HepG2 (cell line): ENCODE results near the gene TACC3. TPM values are rescaled to one million over a fixed set of nuclear protein-coding genes. Genes with fewer than 3 reads are reported as not detected.

Experiments
- ATAC-seq: fragments of 200-7000 bp; cut with Tn5 transposase; 3 replicates; pipeline ENCODE4 v1.9.1; 2020; ENCODE audit warnings: mild to moderate bottlenecking, moderate library complexity
- BruUV-seq: library from RNA; stranded (reverse); fragments of 400-500 nt; replicated peaks from 2 replicates; lab custom pipeline; 2021; lab: Mats Ljungman, UMichigan
- CTCF ChIA-PET: fragments of 300-600 bp; formaldehyde crosslinking; extraction: SDS; loops from one replicate; lab custom pipeline; 2021; ENCODE audit warnings: low total read pairs, inconsistent platforms, low intra/inter-chr PET ratio; lab: Yijun Ruan, JAX
- POLR2A ChIA-PET: fragments of 350-600 bp; sonication (Branson Sonifier 250); formaldehyde crosslinking; loops from one replicate; lab custom pipeline; 2020; ENCODE audit warnings: antibody characterized with exemption, inconsistent platforms; lab: Yijun Ruan, JAX
- DNase-seq: peaks from one replicate; pipeline ENCODE4 v3.0.0-alpha.2; 2015; ENCODE audit warnings: low spot score
- FAIRE-seq: peaks from 3 replicates; lab custom pipeline; 2011; peaks lifted over from hg19 to GRCh38; lab: Jason Lieb, UNC
- H2AFZ ChIP-seq: one replicate; pipeline ENCODE4 v1.6.1; 2011; ENCODE audit warnings: low read length, inconsistent platforms
- H3K27ac ChIP-seq: fragments of 300-600 bp; 3 replicates; pipeline ENCODE4 v1.8.0; 2011; ENCODE audit warnings: mixed run types, mild to moderate bottlenecking, mixed read lengths, low read length, inconsistent platforms; ENCODE audit not compliant: insufficient read depth; ENCODE audit errors: extremely low read length
- H3K27me3 ChIP-seq, 2 experiments: fragments of 200-600 bp in 1 of 2; 2 replicates in 1 of 2; 3 replicates in 1 of 2; pipeline versions ENCODE4 v1.6.0 to v1.8.0; 2011; ENCODE audit warnings: low read length in 2 of 2, mild to moderate bottlenecking in 2 of 2, moderate library complexity in 2 of 2, inconsistent platforms in 1 of 2; ENCODE audit not compliant: insufficient read depth in 2 of 2, control insufficient read depth in 1 of 2
- H3K36me3 ChIP-seq, 2 experiments: fragments of 200-600 bp in 1 of 2; replicated peaks in 1 of 2; 2 replicates in 1 of 2; 3 replicates in 1 of 2; pipeline versions ENCODE4 v1.5.1 to v1.8.0; 2011; ENCODE audit warnings: low read length in 2 of 2, inconsistent platforms in 1 of 2; ENCODE audit not compliant: insufficient read depth in 2 of 2, control insufficient read depth in 1 of 2
- H3K4me1 ChIP-seq: 2 replicates; pipeline ENCODE4 v1.5.1; 2012; ENCODE audit warnings: low read length, inconsistent platforms; ENCODE audit not compliant: insufficient read depth
- H3K4me2 ChIP-seq: 2 replicates; pipeline ENCODE4 v1.6.0; 2011; ENCODE audit warnings: low read depth, low read length, inconsistent platforms
- H3K4me3 ChIP-seq, 3 experiments: fragments of 200-600 bp in 1 of 3; sonication (generic), shearing (Covaris generic) in 1 of 3; replicated peaks in 1 of 3; 2 replicates each; pipeline ENCODE4 v1.5.1; 2011 to 2016; ENCODE audit warnings: low read length in 3 of 3, inconsistent platforms in 2 of 3, low read depth in 2 of 3, mild to moderate bottlenecking in 2 of 3, control low read depth in 1 of 3, mixed read lengths in 1 of 3; ENCODE audit not compliant: insufficient read depth in 1 of 3
- H3K79me2 ChIP-seq: one replicate; pipeline ENCODE4 v1.6.1; 2011; ENCODE audit warnings: low read length, inconsistent platforms; ENCODE audit not compliant: insufficient read depth
- H3K9ac ChIP-seq: 2 replicates; pipeline ENCODE4 v1.6.0; 2011; ENCODE audit warnings: mild to moderate bottlenecking, low read depth, low read length, inconsistent platforms; ENCODE audit not compliant: insufficient read depth
- H3K9me3 ChIP-seq: 2 replicates; pipeline ENCODE4 v1.5.1; 2012; ENCODE audit warnings: mild to moderate bottlenecking, low read length
- H4K20me1 ChIP-seq: 2 replicates; pipeline ENCODE4 v1.6.0; 2011; ENCODE audit warnings: inconsistent platforms, mild to moderate bottlenecking, low read length, moderate library complexity; ENCODE audit not compliant: insufficient read depth
- AGO1 ChIP-seq: fragments of 200-400 bp; formaldehyde crosslinking; IDR thresholded peaks from 2 replicates; pipeline ENCODE4 v1.6.1; 2017; ENCODE audit warnings: mild to moderate bottlenecking, low read depth, low read length, moderate library complexity; ENCODE audit not compliant: poor library complexity, severe bottlenecking
- FOSL1 ChIP-seq: sonication (generic); formaldehyde crosslinking; IDR thresholded peaks from 2 replicates; pipeline ENCODE4 v1.9.0; 2021; ENCODE audit warnings: missing genetic modification reagents, borderline replicate concordance
- PCBP2 ChIP-seq: fragments of 200-400 bp; formaldehyde crosslinking; optimal IDR thresholded peaks from 2 replicates; pipeline ENCODE3; 2018; ENCODE audit warnings: low read length, low read depth; ENCODE audit not compliant: poor library complexity, severe bottlenecking
- POLR2G ChIP-seq: fragments of 200-400 bp; formaldehyde crosslinking; IDR thresholded peaks from 2 replicates; pipeline ENCODE4 v1.6.1; 2018; ENCODE audit warnings: mild to moderate bottlenecking, low read depth, low read length, moderate library complexity
- PRMT3 ChIP-seq: sonication (generic); formaldehyde crosslinking; IDR thresholded peaks from 2 replicates; pipeline ENCODE4 v1.8.1; 2022; ENCODE audit warnings: low read depth, mild to moderate bottlenecking, moderate library complexity, missing genetic modification reagents, borderline replicate concordance
- ZFP36L1 ChIP-seq: sonication (generic); formaldehyde crosslinking; IDR thresholded peaks from 2 replicates; pipeline ENCODE4 v1.8.0; 2022; ENCODE audit warnings: mild to moderate bottlenecking, missing genetic modification reagents, moderate library complexity
- ZNF326 ChIP-seq: sonication (generic); formaldehyde crosslinking; IDR thresholded peaks from 2 replicates; pipeline ENCODE4 v1.4.0; 2020; ENCODE audit warnings: missing genetic modification reagents, borderline replicate concordance
- ZNF563 ChIP-seq: sonication (generic); formaldehyde crosslinking; IDR thresholded peaks from 2 replicates; pipeline ENCODE4 v1.8.0; 2022; ENCODE audit warnings: mild to moderate bottlenecking, moderate library complexity, missing genetic modification reagents
- WGBS: methylation state at CpG from one replicate; pipeline ENCODE4 v1.1.6; 2017; ENCODE audit warnings: low lambda C conversion rate; 5-methylcytosine and 5-hydroxymethylcytosine counted together
- in situ Hi-C: cut with HindIII; loops from 2 replicates; pipeline ENCODE4 v1.10.0; 2017; ENCODE audit warnings: low pct_unique_long_range_greater_than_20kb; ENCODE audit not compliant: extremely low pct_ligation_motif_present
- intact Hi-C: fragments of 100-400 bp; cut with micrococcal nuclease; formaldehyde crosslinking; loops from one replicate; pipeline ENCODE4 v1.10.0; 2022; ENCODE audit not compliant: unreplicated experiment
- polyA plus RNA-seq, 8 experiments: library from polyadenylated mRNA; depleted of rRNA in 3 of 8; stranded (reverse) in 7 of 8; unstranded in 1 of 8; fragments of >200 nt; fragmentation: Illumina TruSeq in 4 of 8; extraction: Trizol in 4 of 8; gene quantifications; 2 replicates each; pipeline versions ENCODE4 v1.2.1 to v1.2.3, GENCODE V29; 2011 to 2016; ENCODE audit warnings: low read depth in 4 of 8, missing spikeins in 1 of 8, mixed read lengths in 1 of 8; ENCODE audit not compliant: insufficient read depth in 1 of 8
- total RNA-seq, 5 experiments: library from RNA; depleted of rRNA; stranded (reverse); fragments of >200 nt; fragmentation: Illumina TruSeq; extraction: Trizol; gene quantifications; 2 replicates each; pipeline ENCODE4 v1.2.3, GENCODE V29; 2016; ENCODE audit warnings: low read depth in 1 of 5
- TF ChIP-seq, protein P1 (sequence below): sonication (generic); formaldehyde crosslinking; IDR thresholded peaks from one replicate; pipeline ENCODE4 v1.5.1; 2020; ENCODE audit warnings: mild to moderate bottlenecking, missing genetic modification reagents; ENCODE audit errors: not compliant biosample characterization

Gene TACC3
- total and polyA plus RNA-seq, 2 of the 13 experiments (the other 11 are each of a cell fraction or from before 2014, with no cell fraction given), result 20.3 to 21.2 TPM

DNA sequence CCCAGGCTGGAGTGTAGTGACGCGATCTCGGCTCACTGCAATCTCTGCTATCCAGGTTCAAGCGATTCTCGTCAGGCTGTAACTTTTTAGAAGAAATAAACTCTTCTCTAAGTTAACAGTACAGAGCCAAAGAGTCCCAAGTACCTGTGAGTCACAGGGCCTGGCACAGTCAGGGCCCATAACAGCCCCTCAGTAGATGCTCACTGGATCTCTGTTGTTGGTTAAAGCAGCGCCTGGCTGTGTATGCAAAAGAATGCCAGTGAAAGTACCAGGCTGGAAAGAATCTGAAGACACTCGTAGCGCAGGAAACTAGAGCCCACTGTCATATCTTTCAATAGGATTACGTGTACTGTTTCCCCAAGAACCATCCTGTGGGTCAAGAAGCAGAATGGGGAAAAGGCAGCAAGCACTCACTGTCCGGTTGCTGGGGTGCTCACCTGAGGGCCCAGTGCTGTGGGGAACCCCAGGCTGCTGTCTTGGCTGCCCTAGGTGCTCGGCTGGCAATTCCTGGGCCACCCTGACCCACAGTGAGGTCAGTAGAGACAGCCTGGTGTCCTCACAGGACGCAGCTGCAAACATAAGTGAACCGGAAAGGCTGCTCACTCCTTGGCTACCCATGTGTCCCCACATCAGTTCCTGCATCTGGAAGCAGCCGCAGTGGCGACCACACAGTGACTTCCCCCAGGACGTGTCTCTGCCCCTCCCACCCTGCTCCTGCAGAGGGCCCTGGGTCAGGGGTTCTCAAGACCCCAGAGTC, 6.1 kb upstream of the TACC3 start:
- CTCF ChIA-PET, result no interaction called here

DNA sequence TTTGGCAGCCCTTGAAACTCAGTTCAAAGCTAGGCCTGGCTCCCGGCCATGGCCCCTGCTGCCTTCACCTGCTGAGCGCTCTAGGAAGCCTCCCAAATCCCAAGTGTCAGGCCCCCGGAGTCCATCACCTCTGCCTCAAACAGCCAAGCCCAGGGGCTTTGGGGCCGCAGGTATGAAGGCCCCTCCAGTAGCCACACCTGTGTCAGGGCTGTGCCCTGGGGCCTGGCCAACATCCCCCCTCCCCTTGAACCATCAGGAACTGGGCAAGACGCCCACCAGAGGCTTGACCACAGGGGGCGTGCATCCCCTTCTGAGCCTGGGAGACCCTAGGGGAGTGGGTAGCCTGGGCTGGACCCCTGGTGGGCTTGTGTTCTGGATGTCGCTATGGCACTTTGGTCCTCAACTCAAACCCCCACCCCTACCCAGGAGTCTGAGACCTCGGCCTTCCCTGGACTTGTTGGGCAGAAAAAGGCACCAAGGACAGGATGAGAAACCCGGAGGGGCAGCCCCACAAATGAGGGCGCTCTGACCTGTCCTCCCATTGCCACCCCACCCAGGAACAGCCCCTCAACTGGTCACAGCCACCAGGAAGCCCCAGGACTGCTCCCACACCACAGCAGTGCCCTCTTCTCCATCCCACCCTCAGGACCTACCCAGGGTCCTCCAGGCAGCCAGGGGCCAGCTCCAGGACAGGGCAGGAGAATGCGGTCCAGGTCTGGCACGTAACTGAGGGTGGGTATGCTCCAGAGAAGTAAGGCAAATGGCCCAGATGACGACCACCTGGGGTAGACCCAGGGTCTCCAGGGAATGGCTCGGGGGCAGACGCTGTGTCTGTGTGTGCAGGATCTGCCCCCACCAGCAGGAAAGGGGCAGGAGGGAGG, 5.0 kb upstream of the TACC3 start:
- FAIRE-seq, result no peak
- Histone ChIP-seq H2AFZ (no peak overlapping the region), H3K4me2 (no peak overlapping the region), H3K27ac (no peak overlapping the region), H3K4me1 (peaks cover 37% of the 10 kb centered on the region), H3K27me3 (no peaks in the 10 kb centered on the region), H4K20me1 (no peaks in the 10 kb centered on the region), H3K4me3 (no peak overlapping the region), H3K79me2 (peaks cover 31% of the 10 kb centered on the region), H3K9me3 (no peaks in the 10 kb centered on the region), H3K9ac (no peak overlapping the region), H3K36me3 (no peaks in the 10 kb centered on the region; a peak in 1 of 5 replicates)
- CTCF ChIA-PET, result no interaction called here
- no peak for DNase-seq
- intact Hi-C loops, result no loop called here
- no TSS peak for BruUV-seq
- WGBS, result 99% methylated on average over 9 of the region's 15 CpGs
- in situ Hi-C loops, result no loop called here
- no peak for ATAC-seq
- POLR2A ChIA-PET, result no interaction called here
- peak; percentile 90 for TF ChIP-seq AGO1
- no peak for TF ChIP-seq FOSL1 (CRISPR knock-in tag)
- 0 out of 2 replicates have a peak, but pooled peaks have one; percentile 39 for TF ChIP-seq PRMT3 (CRISPR knock-in tag)
- TF ChIP-seq, protein P1, sequence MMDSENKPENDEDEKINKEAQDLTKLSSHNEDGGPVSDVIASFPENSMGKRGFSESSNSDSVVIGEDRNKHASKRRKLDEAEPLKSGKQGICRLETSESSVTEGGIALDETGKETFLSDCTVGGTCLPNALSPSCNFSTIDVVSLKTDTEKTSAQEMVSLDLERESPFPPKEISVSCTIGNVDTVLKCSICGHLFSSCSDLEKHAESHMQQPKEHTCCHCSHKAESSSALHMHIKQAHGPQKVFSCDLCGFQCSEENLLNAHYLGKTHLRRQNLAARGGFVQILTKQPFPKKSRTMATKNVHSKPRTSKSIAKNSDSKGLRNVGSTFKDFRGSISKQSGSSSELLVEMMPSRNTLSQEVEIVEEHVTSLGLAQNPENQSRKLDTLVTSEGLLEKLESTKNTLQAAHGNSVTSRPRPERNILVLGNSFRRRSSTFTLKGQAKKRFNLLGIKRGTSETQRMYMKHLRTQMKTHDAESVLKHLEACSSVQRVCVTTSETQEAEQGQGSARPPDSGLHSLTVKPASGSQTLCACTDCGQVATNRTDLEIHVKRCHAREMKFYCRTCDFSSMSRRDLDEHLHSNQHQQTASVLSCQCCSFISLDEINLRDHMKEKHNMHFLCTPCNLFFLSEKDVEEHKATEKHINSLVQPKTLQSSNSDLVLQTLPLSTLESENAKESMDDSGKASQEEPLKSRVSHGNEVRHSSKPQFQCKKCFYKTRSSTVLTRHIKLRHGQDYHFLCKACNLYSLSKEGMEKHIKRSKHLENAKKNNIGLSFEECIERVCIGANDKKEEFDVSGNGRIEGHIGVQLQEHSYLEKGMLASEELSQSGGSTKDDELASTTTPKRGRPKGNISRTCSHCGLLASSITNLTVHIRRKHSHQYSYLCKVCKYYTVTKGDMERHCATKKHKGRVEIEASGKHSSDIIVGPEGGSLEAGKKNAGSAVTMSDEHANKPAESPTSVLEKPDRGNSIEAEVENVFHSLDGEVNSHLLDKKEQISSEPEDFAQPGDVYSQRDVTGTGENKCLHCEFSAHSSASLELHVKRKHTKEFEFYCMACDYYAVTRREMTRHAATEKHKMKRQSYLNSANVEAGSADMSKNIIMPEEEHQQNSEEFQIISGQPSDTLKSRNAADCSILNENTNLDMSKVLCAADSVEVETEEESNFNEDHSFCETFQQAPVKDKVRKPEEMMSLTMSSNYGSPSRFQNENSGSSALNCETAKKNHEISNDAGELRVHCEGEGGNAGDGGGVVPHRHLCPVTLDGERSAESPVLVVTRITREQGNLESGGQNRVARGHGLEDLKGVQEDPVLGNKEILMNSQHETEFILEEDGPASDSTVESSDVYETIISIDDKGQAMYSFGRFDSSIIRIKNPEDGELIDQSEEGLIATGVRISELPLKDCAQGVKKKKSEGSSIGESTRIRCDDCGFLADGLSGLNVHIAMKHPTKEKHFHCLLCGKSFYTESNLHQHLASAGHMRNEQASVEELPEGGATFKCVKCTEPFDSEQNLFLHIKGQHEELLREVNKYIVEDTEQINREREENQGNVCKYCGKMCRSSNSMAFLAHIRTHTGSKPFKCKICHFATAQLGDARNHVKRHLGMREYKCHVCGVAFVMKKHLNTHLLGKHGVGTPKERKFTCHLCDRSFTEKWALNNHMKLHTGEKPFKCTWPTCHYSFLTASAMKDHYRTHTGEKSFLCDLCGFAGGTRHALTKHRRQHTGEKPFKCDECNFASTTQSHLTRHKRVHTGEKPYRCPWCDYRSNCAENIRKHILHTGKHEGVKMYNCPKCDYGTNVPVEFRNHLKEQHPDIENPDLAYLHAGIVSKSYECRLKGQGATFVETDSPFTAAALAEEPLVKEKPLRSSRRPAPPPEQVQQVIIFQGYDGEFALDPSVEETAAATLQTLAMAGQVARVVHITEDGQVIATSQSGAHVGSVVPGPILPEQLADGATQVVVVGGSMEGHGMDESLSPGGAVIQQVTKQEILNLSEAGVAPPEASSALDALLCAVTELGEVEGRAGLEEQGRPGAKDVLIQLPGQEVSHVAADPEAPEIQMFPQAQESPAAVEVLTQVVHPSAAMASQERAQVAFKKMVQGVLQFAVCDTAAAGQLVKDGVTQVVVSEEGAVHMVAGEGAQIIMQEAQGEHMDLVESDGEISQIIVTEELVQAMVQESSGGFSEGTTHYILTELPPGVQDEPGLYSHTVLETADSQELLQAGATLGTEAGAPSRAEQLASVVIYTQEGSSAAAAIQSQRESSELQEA (CRISPR knock-in tag), result no peak

More for the DNA sequence above, 6.1 kb upstream of the TACC3 start:
- in situ Hi-C loops, result no loop called here
- Histone ChIP-seq H3K9me3 (no peaks in the 10 kb centered on the region), H3K27ac (no peak overlapping the region), H3K4me1 (peaks cover 47% of the 10 kb centered on the region), H3K9ac (no peak overlapping the region), H4K20me1 (no peaks in the 10 kb centered on the region), H3K4me3 (no peak overlapping the region), H3K4me2 (no peak overlapping the region)
- no TSS peak for BruUV-seq
- ATAC-seq (no peak), DNase-seq (no peak)
- POLR2A ChIA-PET, result interaction anchor here (0.6 kb wide), 1 partner anchor 36 kb away, joined by 3 read pairs; no protein-coding TSS in a partner anchor
- TF ChIP-seq ZNF326 (0 out of 2 replicates have a peak, but pooled peaks have one; percentile 23), ZNF563 (CRISPR knock-in tag) (no peak), POLR2G (0 out of 2 replicates have a peak, but pooled peaks have one; percentile 21), ZFP36L1 (no peak), PCBP2 (no peak)
- TF ChIP-seq, all 625 proteins: peak for 2
- Histone ChIP-seq H3K27me3 (no peaks in the 10 kb centered on the region), H3K36me3 (no peaks in the 10 kb centered on the region; a peak in 1 of 5 replicates), H3K79me2 (peaks cover 40% of the 10 kb centered on the region), H2AFZ (no peak overlapping the region)
- intact Hi-C loops, result no loop called here
- whole genome bisulfite sequencing, result 95% methylated on average over 11 of the region's 16 CpGs
- no peak for FAIRE-seq
